T47D (cell line): ENCODE measurements around the gene PPP1R36.
A peak's percentile ranks its signal among the peaks of the same experiment; 100 is the strongest.

Source experiments
- DNase-seq, 2 experiments: peaks; one replicate each; pipeline versions ENCODE4 v3.0.0 to v3.0.0-alpha.2; 2011 to 2012; ENCODE audit warnings: low read depth in 1 of 2, low spot score in 1 of 2
- JUND ChIP-seq: IDR thresholded peaks from 2 replicates; pipeline ENCODE4 v1.6.1; 2012; ENCODE audit warnings: low read depth
- in situ Hi-C: cut with HindIII; loops from 2 replicates; pipeline ENCODE4 v1.10.0; 2016; ENCODE audit warnings: low sequenced_read_pairs, low pct_unique_long_range_greater_than_20kb

Gene PPP1R36

DNA sequence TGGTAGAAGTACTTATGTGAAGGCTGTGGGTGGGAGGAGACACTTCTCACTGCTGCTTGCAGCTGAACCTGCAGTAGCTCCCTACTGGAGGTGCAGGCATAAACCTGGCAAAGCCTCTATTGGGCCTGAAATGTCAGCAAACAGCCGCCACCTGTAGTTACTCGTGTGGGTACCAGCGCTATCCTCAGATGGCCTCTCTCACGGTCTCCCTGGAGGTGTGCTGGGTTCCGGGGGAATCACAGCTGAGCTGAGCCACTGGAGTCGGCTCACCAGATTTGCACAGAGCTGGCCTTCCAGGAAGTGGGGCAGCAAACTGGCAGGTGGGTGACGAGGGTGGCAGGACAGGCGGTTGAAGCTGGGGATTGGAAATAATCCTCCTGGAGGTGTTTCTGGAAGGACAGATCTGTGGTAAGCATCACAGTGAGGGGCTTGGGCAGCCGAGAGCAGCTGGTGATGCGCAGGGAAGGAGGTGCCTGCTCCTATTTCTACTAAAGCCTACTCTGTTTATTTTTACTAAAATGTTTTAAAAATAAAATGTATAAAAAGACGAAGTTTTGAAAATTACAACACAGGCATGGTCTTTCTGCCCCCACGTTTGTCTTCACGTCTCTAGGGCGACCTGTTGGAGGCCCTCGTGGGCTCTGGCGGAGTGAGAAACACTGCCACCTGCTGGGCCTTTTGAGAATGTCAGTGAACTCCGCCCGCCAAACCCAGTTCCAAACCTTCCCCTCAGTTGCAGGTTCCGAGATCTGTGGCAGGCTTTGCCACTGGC is 86.6 kb downstream of the PPP1R36 start:
- TF ChIP-seq JUND = no peak
- in situ Hi-C loops = no loop called here
- DNase-seq = peak; percentile 70 to 79

GRCh38 chr14:64636980-64637429 is 87.2 kb downstream of the PPP1R36 start:
- no peak for TF ChIP-seq JUND
- in situ Hi-C loops = no loop called here
- no peak for DNase-seq

GRCh38 chr14:64637735-64638473 is 88.1 kb downstream of the PPP1R36 start:
- no peak for DNase-seq
- in situ Hi-C loops = no loop called here
- TF ChIP-seq JUND = no peak

GRCh38 chr14:64638625-64639024 is 88.9 kb downstream of the PPP1R36 start:
- in situ Hi-C loops = no loop called here
- no peak for DNase-seq
- TF ChIP-seq JUND = no peak
